GM12878 (cell line): Measurements from ENCODE around the gene CERT1. TPM values are rescaled to one million over a fixed set of nuclear protein-coding genes. Genes with fewer than 3 reads are reported as not detected.

ENCODE experiments used
- ATAC-seq: fragments of 200-7000 bp; cut with Tn5 transposase; 3 replicates; pipeline ENCODE4 v1.9.1; 2020; ENCODE audit warnings: mild to moderate bottlenecking, moderate library complexity
- BruUV-seq: library from RNA; stranded (reverse); fragments of 400-500 nt; replicated peaks from 2 replicates; lab custom pipeline; 2021; lab: Mats Ljungman, UMichigan
- CTCF ChIA-PET: fragments of 300-600 bp; sonication (Branson Sonifier 250); formaldehyde crosslinking; extraction: SDS; loops from one replicate; lab custom pipeline; 2021; ENCODE audit warnings: inconsistent platforms; lab: Yijun Ruan, JAX
- POLR2A ChIA-PET: fragments of 350-600 bp; formaldehyde crosslinking; extraction: SDS; loops from one replicate; lab custom pipeline; 2021; ENCODE audit warnings: inconsistent platforms; lab: Charles Lee
- RAD21 ChIA-PET: fragments of 300-600 bp; sonication (Branson Sonifier 250); formaldehyde crosslinking; loops from one replicate; lab custom pipeline; 2023; ENCODE audit warnings: antibody characterized with exemption; ENCODE audit not compliant: unreplicated experiment; lab: Charles Lee
- SMC1A ChIA-PET: fragments of 300-600 bp; sonication (Branson Sonifier 250); formaldehyde crosslinking; loops from one replicate; lab custom pipeline; 2023; ENCODE audit not compliant: unreplicated experiment, uncharacterized antibody; lab: Charles Lee
- DNase-seq: peaks from one replicate; pipeline ENCODE4 v3.0.0-alpha.2; 2011; ENCODE audit warnings: low read depth, low spot score
- FAIRE-seq: peaks from 3 replicates; lab custom pipeline; 2011; peaks lifted over from hg19 to GRCh38; lab: Jason Lieb, UNC
- H2AFZ ChIP-seq: 2 replicates; pipeline ENCODE4 v1.6.0; 2011; ENCODE audit warnings: low read depth, low read length, control low read depth; ENCODE audit not compliant: control insufficient read depth
- H3K27ac ChIP-seq: 2 replicates; pipeline ENCODE4 v1.5.1; 2011; ENCODE audit warnings: control low read depth; ENCODE audit not compliant: control insufficient read depth, insufficient read depth
- H3K27me3 ChIP-seq, 2 experiments: replicated peaks in 1 of 2; 2 replicates each; pipeline versions ENCODE4 v1.6.0 to v1.6.1; 2011; ENCODE audit warnings: low read length in 1 of 2; ENCODE audit not compliant: control insufficient read depth in 2 of 2, insufficient read depth in 2 of 2
- H3K36me3 ChIP-seq, 2 experiments: 2 replicates each; pipeline ENCODE4 v1.5.1; 2011; ENCODE audit warnings: low read length in 1 of 2; ENCODE audit not compliant: control insufficient read depth in 2 of 2, insufficient read depth in 2 of 2
- H3K4me1 ChIP-seq: 2 replicates; pipeline ENCODE4 v1.6.1; 2011; ENCODE audit warnings: mild to moderate bottlenecking, low read length, moderate library complexity, mixed read lengths; ENCODE audit not compliant: control insufficient read depth, insufficient read depth
- H3K4me2 ChIP-seq: 2 replicates; pipeline ENCODE4 v1.6.0; 2011; ENCODE audit warnings: control low read depth; ENCODE audit not compliant: control insufficient read depth, insufficient read depth
- H3K4me3 ChIP-seq: fragments of 200-600 bp; sonication (generic); 2 replicates; pipeline ENCODE4 v1.5.1; 2016
- H3K79me2 ChIP-seq: 2 replicates; pipeline ENCODE4 v1.6.0; 2011; ENCODE audit warnings: low read length; ENCODE audit not compliant: control insufficient read depth, insufficient read depth
- H3K9ac ChIP-seq: 2 replicates; pipeline ENCODE4 v1.8.0; 2011; ENCODE audit warnings: low read length, control low read depth, mixed read lengths; ENCODE audit not compliant: control insufficient read depth, insufficient read depth
- H3K9me3 ChIP-seq: replicated peaks from 3 replicates; pipeline ENCODE4 v1.5.1; 2011; ENCODE audit warnings: mild to moderate bottlenecking, low read length; ENCODE audit not compliant: control insufficient read depth, insufficient read depth
- H4K20me1 ChIP-seq: 2 replicates; pipeline ENCODE4 v1.6.0; 2011; ENCODE audit not compliant: control insufficient read depth, insufficient read depth
- BMI1 ChIP-seq: fragments of 450-650 bp; IDR thresholded peaks from 2 replicates; pipeline ENCODE4 v1.6.1; 2016; ENCODE audit warnings: mild to moderate bottlenecking, moderate library complexity, borderline replicate concordance
- CBFB ChIP-seq: IDR thresholded peaks from 2 replicates; pipeline ENCODE4 v1.6.1; 2016; ENCODE audit warnings: antibody characterized with exemption, low read depth
- ELK1 ChIP-seq: IDR thresholded peaks from 2 replicates; pipeline ENCODE4 v1.6.1; 2012; ENCODE audit warnings: low read depth, low read length, improper control_type of control experiment
- EZH2 ChIP-seq: IDR thresholded peaks from 2 replicates; pipeline ENCODE4 v1.6.1; 2012; ENCODE audit warnings: low read depth, mild to moderate bottlenecking, control low read depth, inconsistent platforms, low read length, borderline replicate concordance; ENCODE audit not compliant: control insufficient read depth
- MEF2A ChIP-seq: IDR thresholded peaks from 2 replicates; pipeline ENCODE4 v1.6.1; 2011; ENCODE audit warnings: low read depth, mild to moderate bottlenecking, low read length, moderate library complexity; ENCODE audit not compliant: insufficient read depth
- PKNOX1 ChIP-seq: fragments of 450-650 bp; IDR thresholded peaks from 2 replicates; pipeline ENCODE4 v1.6.1; 2016; ENCODE audit warnings: mild to moderate bottlenecking
- PML ChIP-seq: IDR thresholded peaks from 2 replicates; pipeline ENCODE4 v1.6.1; 2012; ENCODE audit warnings: low read length, inconsistent platforms
- REST ChIP-seq: IDR thresholded peaks from 2 replicates; pipeline ENCODE4 v1.6.1; 2012; ENCODE audit warnings: mild to moderate bottlenecking, low read depth, low read length
- SMAD1 ChIP-seq: fragments of 450-650 bp; IDR thresholded peaks from 2 replicates; pipeline ENCODE4 v1.6.1; 2018; ENCODE audit warnings: mild to moderate bottlenecking, low read depth; ENCODE audit not compliant: partially characterized antibody
- SREBF2 ChIP-seq: IDR thresholded peaks from 2 replicates; pipeline ENCODE4 v1.6.1; 2012; ENCODE audit warnings: mild to moderate bottlenecking, low read length
- USF1 ChIP-seq: IDR thresholded peaks from 2 replicates; pipeline ENCODE4 v1.6.1; 2011; ENCODE audit warnings: borderline replicate concordance, low read depth, mild to moderate bottlenecking, moderate library complexity, mixed read lengths, low read length; ENCODE audit not compliant: insufficient read depth; ENCODE audit errors: extremely low read length
- ZBTB11 ChIP-seq: fragments of 450-650 bp; formaldehyde crosslinking; IDR thresholded peaks from 2 replicates; pipeline ENCODE4 v1.5.0; 2022; ENCODE audit warnings: mild to moderate bottlenecking, missing genetic modification characterization
- in situ Hi-C: fragments of 300-500 bp; cut with MboI; formaldehyde crosslinking; loops from 9 replicates; pipeline ENCODE4 v1.14.3; 2018; ENCODE audit warnings: mixed read lengths
- intact Hi-C: fragments of 100-400 bp; cut with micrococcal nuclease; formaldehyde crosslinking; loops from one replicate; pipeline ENCODE4 v1.14.2; 2022; ENCODE audit not compliant: unreplicated experiment
- polyA plus RNA-seq, 11 experiments: library from polyadenylated mRNA; depleted of rRNA in 4 of 11; unstranded in 6 of 11; stranded (reverse) in 5 of 11; fragments of >200 nt; fragmentation: Nextera tagmentation in 4 of 11; fragmentation: Illumina TruSeq in 1 of 11; extraction: Ambion mirVana in 4 of 11; extraction: Trizol in 1 of 11; gene quantifications; 1 replicate in 1 of 11; 2 replicates in 10 of 11; pipeline versions ENCODE4 v1.2.1 to v1.2.3, GENCODE V29; 2011 to 2016; ENCODE audit warnings: inconsistent platforms in 2 of 11, missing spikeins in 2 of 11, low read depth in 1 of 11
- total RNA-seq, 4 experiments: library from RNA; depleted of rRNA in 3 of 4; stranded (reverse); fragments of >200 nt in 3 of 4; fragmentation: Illumina TruSeq in 1 of 4; extraction: Trizol in 1 of 4; gene quantifications; 2 replicates each; pipeline versions ENCODE4 v1.2.1 to v1.2.3, GENCODE V29; 2013 to 2021

The CERT1 gene
- total and polyA plus RNA-seq, 10 of the 15 experiments (the other 5 are each of a cell fraction or from before 2014, with no cell fraction given) = 7.7 to 36.7 (median 25.6) TPM

- Histone ChIP-seq H3K9ac (no peak overlapping the region), H3K4me2 (peak overlapping the region; percentile 69), H3K36me3 (peaks cover 0 to 2% of the 10 kb centered on the region in 2 experiments; a peak in 2 of 4 replicates), H3K27me3 (no peaks in the 10 kb centered on the region), H4K20me1 (no peaks in the 10 kb centered on the region), H2AFZ (no peak overlapping the region), H3K27ac (peak overlapping the region; percentile 56), H3K4me3 (peak overlapping the region; percentile 18; the same call in 1 of the 2 replicates), H3K9me3 (peaks cover 19% of the 10 kb centered on the region), H3K4me1 (peaks cover 34% of the 10 kb centered on the region), H3K79me2 (peaks cover 91% of the 10 kb centered on the region)
- ATAC-seq = no peak
- no peak for DNase-seq
- ChIA-PET CTCF (no interaction called here), RAD21 (interaction anchor here (1.3 to 3.9 kb wide), 3 partner anchors 30 to 54 kb away, joined by 3 to 19 read pairs (median 11); no protein-coding TSS in a partner anchor), POLR2A (interaction anchor here (0.6 to 2.0 kb wide), 3 partner anchors 12 to 55 kb away, joined by 3 to 9 read pairs (median 3); no protein-coding TSS in a partner anchor), SMC1A (interaction anchor here (1.0 to 7.7 kb wide), 5 partner anchors 10 to 54 kb away, joined by 3 to 76 read pairs (median 13); partner anchors contain the start of gene POLK)
- BruUV-seq = no TSS peak
- FAIRE-seq = no peak
- intact Hi-C loops (no loop called here), in situ Hi-C loops (no loop called here)
- no peak for TF ChIP-seq ZBTB11 (CRISPR knock-in tag)
- TF ChIP-seq SMAD1 = no peak
- TF ChIP-seq MEF2A = no peak
- TF ChIP-seq REST = no peak
- TF ChIP-seq CBFB = no peak
- no peak for TF ChIP-seq PKNOX1
- no peak for TF ChIP-seq SREBF2
- TF ChIP-seq PML = no peak
- no peak for TF ChIP-seq USF1
- TF ChIP-seq EZH2 = no peak
- TF ChIP-seq ELK1 = no peak
- TF ChIP-seq BMI1 = no peak
Observed at GRCh38 chr5:75522025-75522424, 10.6 kb upstream of the CERT1 start.
